Breast epithelium (tissue), 3 donors: ENCODE results near the gene STMN1.

Source experiments
- POLR2AphosphoS5 ChIP-seq, 3 donors: sonication (generic); formaldehyde crosslinking; IDR thresholded peaks; one replicate each; pipeline ENCODE4 v1.6.1; 2017; ENCODE audit warnings: antibody characterized with exemption in 3 of 3
- TF ChIP-seq, protein P1 (sequence below), 3 donors: fragments of 450-650 bp; IDR thresholded peaks; one replicate each; pipeline ENCODE4 v1.5.1; 2016 to 2017; ENCODE audit warnings: antibody characterized with exemption in 3 of 3, mild to moderate bottlenecking in 3 of 3, moderate library complexity in 3 of 3

DNA sequence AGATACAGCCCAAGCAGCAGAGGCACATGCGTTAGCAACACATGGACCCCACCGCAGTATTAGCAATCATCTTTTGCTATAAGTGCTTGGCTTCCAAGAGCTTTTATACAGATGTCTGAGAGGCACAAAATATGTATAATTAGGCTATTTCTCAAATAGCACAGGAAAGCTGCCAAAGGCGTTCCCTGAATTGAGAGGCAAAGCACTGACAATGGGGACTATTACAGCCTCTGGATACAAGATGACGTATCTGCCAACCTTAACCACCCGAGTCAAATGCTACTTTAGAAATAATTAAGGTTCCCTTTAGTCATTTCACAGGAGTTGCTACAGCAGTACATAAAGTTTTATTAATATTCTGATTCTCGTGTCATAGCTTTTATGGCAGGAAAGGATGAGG, 6.4 kb downstream of the STMN1 start:
- TF ChIP-seq, protein P1, sequence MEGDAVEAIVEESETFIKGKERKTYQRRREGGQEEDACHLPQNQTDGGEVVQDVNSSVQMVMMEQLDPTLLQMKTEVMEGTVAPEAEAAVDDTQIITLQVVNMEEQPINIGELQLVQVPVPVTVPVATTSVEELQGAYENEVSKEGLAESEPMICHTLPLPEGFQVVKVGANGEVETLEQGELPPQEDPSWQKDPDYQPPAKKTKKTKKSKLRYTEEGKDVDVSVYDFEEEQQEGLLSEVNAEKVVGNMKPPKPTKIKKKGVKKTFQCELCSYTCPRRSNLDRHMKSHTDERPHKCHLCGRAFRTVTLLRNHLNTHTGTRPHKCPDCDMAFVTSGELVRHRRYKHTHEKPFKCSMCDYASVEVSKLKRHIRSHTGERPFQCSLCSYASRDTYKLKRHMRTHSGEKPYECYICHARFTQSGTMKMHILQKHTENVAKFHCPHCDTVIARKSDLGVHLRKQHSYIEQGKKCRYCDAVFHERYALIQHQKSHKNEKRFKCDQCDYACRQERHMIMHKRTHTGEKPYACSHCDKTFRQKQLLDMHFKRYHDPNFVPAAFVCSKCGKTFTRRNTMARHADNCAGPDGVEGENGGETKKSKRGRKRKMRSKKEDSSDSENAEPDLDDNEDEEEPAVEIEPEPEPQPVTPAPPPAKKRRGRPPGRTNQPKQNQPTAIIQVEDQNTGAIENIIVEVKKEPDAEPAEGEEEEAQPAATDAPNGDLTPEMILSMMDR (IDR thresholded peaks at IDR 0.05): no peak
- no peak for TF ChIP-seq POLR2AphosphoS5 (IDR thresholded peaks at IDR 0.05)
